ENCODE data around the gene SEC63.
"Not testable (repeated sequence)": the region's sequence is repeated elsewhere in the genome, so short reads cannot be mapped to it uniquely, and the experiment has no call there.

Gene SEC63

GRCh38 chr6:107972413-107973096 is 14.5 kb upstream of the SEC63 start:
- no peak for DNase-seq

GRCh38 chr6:107971181-107971580 is 13.2 kb upstream of the SEC63 start:
- no peak for DNase-seq

- DNase-seq: no peak
Measured at GRCh38 chr6:107970255-107970654, 12.2 kb upstream of the SEC63 start.

- no peak for DNase-seq
Measured at GRCh38 chr6:107968081-107968480, 10.1 kb upstream of the SEC63 start.

- no peak for DNase-seq
Measured at GRCh38 chr6:107965746-107966145, 7.7 kb upstream of the SEC63 start.

GRCh38 chr6:107962723-107963122 is 4.7 kb upstream of the SEC63 start:
- DNase-seq: no peak

GRCh38 chr6:107959392-107959791 is 1.4 kb upstream of the SEC63 start:
- no peak for DNase-seq

- DNase-seq: not testable (repeated sequence)
Measured at GRCh38 chr6:107958689-107959362, 818 bp upstream of the SEC63 start.

GRCh38 chr6:107957308-107957908 is 600 bp downstream of the SEC63 start:
- DNase-seq: no peak

GRCh38 chr6:107956586-107957307 is 1.3 kb downstream of the SEC63 start:
- DNase-seq: no peak

GRCh38 chr6:107956181-107956580 is 1.8 kb downstream of the SEC63 start:
- no peak for DNase-seq

- not testable (repeated sequence) for DNase-seq
Measured at GRCh38 chr6:107953858-107954414, 4.1 kb downstream of the SEC63 start.

GRCh38 chr6:107943626-107944439 is 14.2 kb downstream of the SEC63 start:
- DNase-seq: no peak

GRCh38 chr6:107942142-107942541 is 15.9 kb downstream of the SEC63 start:
- DNase-seq: no peak

- no peak for DNase-seq
Measured at GRCh38 chr6:107941627-107942026, 16.4 kb downstream of the SEC63 start.

- no peak for DNase-seq
Measured at GRCh38 chr6:107941199-107941598, 16.8 kb downstream of the SEC63 start.

GRCh38 chr6:107936910-107937292 is 21.1 kb downstream of the SEC63 start:
- DNase-seq: not testable (repeated sequence)

GRCh38 chr6:107936162-107936909 is 21.7 kb downstream of the SEC63 start:
- DNase-seq: no peak

- DNase-seq: not testable (repeated sequence)
Measured at GRCh38 chr6:107934229-107934628, 23.8 kb downstream of the SEC63 start.

- no peak for DNase-seq
Measured at GRCh38 chr6:107932580-107932979, 25.4 kb downstream of the SEC63 start.

GRCh38 chr6:107931894-107932293 is 26.1 kb downstream of the SEC63 start:
- DNase-seq: no peak

GRCh38 chr6:107928984-107929383 is 29.0 kb downstream of the SEC63 start:
- no peak for DNase-seq

Measured in DMS153 (cell line).